Panc1 (cell line): Measurements from ENCODE around the gene HTT.

Experiments used
- TCF7L2 ChIP-seq: IDR thresholded peaks from 2 replicates; pipeline ENCODE4 v1.6.1; 2011; ENCODE audit warnings: mild to moderate bottlenecking, low read depth, low read length, inconsistent platforms
- TF ChIP-seq, protein P1 (sequence below), 2 experiments: IDR thresholded peaks; 2 replicates each; pipeline ENCODE4 v1.6.1; 2011 to 2012; ENCODE audit warnings: low read depth in 2 of 2, control low read depth in 1 of 2, low read length in 1 of 2, mild to moderate bottlenecking in 1 of 2, moderate library complexity in 1 of 2; ENCODE audit not compliant: insufficient read depth in 1 of 2
- TF ChIP-seq, protein P2 (sequence below): fragments of 450-650 bp; IDR thresholded peaks from 2 replicates; pipeline ENCODE4 v1.5.1; 2017; ENCODE audit warnings: mild to moderate bottlenecking

DNA sequence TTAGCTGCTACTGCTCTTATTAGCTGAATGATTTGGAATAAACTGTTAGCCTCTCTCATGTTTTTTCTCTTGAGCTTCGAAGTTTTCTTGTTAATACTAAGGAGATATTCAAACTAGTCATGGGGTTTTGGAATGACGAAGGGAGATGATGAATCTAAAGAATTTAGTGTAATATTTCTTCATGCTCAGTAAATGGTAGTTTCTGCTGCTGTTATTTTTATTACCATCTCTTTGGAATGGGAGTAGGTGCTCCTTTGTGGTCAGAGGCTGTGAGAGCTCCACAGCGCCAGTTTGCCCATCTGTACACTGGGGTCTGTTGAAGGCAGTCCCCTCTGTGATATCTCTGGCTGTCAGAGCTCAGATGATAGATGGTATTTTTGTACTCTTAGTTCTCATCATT lies 33.7 kb downstream of the HTT start:
- TF ChIP-seq, protein P1, sequence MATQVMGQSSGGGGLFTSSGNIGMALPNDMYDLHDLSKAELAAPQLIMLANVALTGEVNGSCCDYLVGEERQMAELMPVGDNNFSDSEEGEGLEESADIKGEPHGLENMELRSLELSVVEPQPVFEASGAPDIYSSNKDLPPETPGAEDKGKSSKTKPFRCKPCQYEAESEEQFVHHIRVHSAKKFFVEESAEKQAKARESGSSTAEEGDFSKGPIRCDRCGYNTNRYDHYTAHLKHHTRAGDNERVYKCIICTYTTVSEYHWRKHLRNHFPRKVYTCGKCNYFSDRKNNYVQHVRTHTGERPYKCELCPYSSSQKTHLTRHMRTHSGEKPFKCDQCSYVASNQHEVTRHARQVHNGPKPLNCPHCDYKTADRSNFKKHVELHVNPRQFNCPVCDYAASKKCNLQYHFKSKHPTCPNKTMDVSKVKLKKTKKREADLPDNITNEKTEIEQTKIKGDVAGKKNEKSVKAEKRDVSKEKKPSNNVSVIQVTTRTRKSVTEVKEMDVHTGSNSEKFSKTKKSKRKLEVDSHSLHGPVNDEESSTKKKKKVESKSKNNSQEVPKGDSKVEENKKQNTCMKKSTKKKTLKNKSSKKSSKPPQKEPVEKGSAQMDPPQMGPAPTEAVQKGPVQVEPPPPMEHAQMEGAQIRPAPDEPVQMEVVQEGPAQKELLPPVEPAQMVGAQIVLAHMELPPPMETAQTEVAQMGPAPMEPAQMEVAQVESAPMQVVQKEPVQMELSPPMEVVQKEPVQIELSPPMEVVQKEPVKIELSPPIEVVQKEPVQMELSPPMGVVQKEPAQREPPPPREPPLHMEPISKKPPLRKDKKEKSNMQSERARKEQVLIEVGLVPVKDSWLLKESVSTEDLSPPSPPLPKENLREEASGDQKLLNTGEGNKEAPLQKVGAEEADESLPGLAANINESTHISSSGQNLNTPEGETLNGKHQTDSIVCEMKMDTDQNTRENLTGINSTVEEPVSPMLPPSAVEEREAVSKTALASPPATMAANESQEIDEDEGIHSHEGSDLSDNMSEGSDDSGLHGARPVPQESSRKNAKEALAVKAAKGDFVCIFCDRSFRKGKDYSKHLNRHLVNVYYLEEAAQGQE (IDR thresholded peaks at IDR 0.05; ENCODE audit: insufficient read depth in 1 of 2, low read depth in 2 of 2, low read length in 1 of 2): no peak
- TF ChIP-seq, protein P2, sequence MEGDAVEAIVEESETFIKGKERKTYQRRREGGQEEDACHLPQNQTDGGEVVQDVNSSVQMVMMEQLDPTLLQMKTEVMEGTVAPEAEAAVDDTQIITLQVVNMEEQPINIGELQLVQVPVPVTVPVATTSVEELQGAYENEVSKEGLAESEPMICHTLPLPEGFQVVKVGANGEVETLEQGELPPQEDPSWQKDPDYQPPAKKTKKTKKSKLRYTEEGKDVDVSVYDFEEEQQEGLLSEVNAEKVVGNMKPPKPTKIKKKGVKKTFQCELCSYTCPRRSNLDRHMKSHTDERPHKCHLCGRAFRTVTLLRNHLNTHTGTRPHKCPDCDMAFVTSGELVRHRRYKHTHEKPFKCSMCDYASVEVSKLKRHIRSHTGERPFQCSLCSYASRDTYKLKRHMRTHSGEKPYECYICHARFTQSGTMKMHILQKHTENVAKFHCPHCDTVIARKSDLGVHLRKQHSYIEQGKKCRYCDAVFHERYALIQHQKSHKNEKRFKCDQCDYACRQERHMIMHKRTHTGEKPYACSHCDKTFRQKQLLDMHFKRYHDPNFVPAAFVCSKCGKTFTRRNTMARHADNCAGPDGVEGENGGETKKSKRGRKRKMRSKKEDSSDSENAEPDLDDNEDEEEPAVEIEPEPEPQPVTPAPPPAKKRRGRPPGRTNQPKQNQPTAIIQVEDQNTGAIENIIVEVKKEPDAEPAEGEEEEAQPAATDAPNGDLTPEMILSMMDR: no peak
- TF ChIP-seq TCF7L2: no peak
